ENCODE results near the gene MSRB1. TPM values are rescaled to one million over a fixed set of nuclear protein-coding genes. Genes with fewer than 3 reads are reported as not detected.

Gene MSRB1
- 10 to 100 TPM; 36.8 to 38.6 TPM for total RNA-seq

GRCh38 chr16:1942810-1943726 lies at the start of gene MSRB1:
Gene MSRB1 (minus strand): TSS chr16:1943199. CDS start chr16:1943156, 43 bp downstream.
- DNase-seq, result peak; percentile 100

GRCh38 chr16:1991948-1992703 lies 49.1 kb upstream of the MSRB1 start:
- no peaks in the 10 kb centered on the region for H3K36me3 ChIP-seq (replicated peaks in 1 of 2; ENCODE audit: insufficient read depth in 1 of 2, low read depth in 2 of 2)
- peaks cover 36% of the 10 kb centered on the region for H3K4me1 ChIP-seq
- peaks cover 0 to 19% of the 10 kb centered on the region in 2 donors for H3K27me3 ChIP-seq
- no peak overlapping the region for H3K4me3 ChIP-seq
- H3K9me3 ChIP-seq, result no peaks in the 10 kb centered on the region
- 8 to 50% methylated on average over 2 to 77 of the region's 96 CpGs for WGBS, 2 donors
- DNase-seq (peak; percentile 90 to 95 (median 92)), ATAC-seq (peak; percentile 74)
- TF ChIP-seq CTCF (IDR thresholded peaks at IDR 0.05) (no peak), POLR2A (IDR thresholded peaks at IDR 0.05) (peak in 1 of 3 donors; percentile 14)
- H3K27ac ChIP-seq, result peak overlapping the region in 2 of 4 donors; percentile 17 to 52
- intact Hi-C loops (cut with DNase I), result no loop called here

More at GRCh38 chr16:1942810-1943726, at the start of gene MSRB1:
- intact Hi-C loops (cut with DNase I), result no loop called here
- Histone ChIP-seq H3K9me3 (no peaks in the 10 kb centered on the region), H3K27ac (peak within 1 kb of the TSS; percentile 81 to 95 (median 94)), H3K27me3 (no peaks in the 10 kb centered on the region), H3K4me1 (peaks cover 44% of the 10 kb centered on the region), H3K36me3 (replicated peaks in 1 of 2; ENCODE audit: insufficient read depth in 1 of 2, low read depth in 2 of 2) (peaks cover 4 to 6% of the 10 kb centered on the region in 2 donors), H3K4me3 (peak within 1 kb of the TSS; percentile 63 to 65)
- ATAC-seq, result peak; percentile 81
- 1% methylated on average over 25 to 55 of the region's 77 CpGs for WGBS, 2 donors
- TF ChIP-seq POLR2A (IDR thresholded peaks at IDR 0.05), result peak; percentile 99
- peak in 3 of 7 experiments; percentile 4 to 18 (median 8) for TF ChIP-seq CTCF (IDR thresholded peaks at IDR 0.05)

- intact Hi-C loops (cut with DNase I), result no loop called here
- no peak for DNase-seq
- no peak for ATAC-seq
- peaks cover 36% of the 10 kb centered on the region for H3K4me1 ChIP-seq
- no peak overlapping the region for H3K4me3 ChIP-seq
- 19 to 26% methylated on average over 15 to 22 of the region's 22 CpGs for WGBS, 2 donors
- H3K27ac ChIP-seq, result peak overlapping the region in 2 of 4 donors; percentile 17 to 52
- no peaks in the 10 kb centered on the region for H3K9me3 ChIP-seq
- H3K36me3 ChIP-seq (replicated peaks in 1 of 2; ENCODE audit: insufficient read depth in 1 of 2, low read depth in 2 of 2), result no peaks in the 10 kb centered on the region
- TF ChIP-seq POLR2A (IDR thresholded peaks at IDR 0.05) (no peak), CTCF (IDR thresholded peaks at IDR 0.05) (no peak)
- peaks cover 0 to 19% of the 10 kb centered on the region in 2 donors for H3K27me3 ChIP-seq
Observed at GRCh38 chr16:1991588-1991947, 48.6 kb upstream of the MSRB1 start.

- Histone ChIP-seq H3K36me3 (replicated peaks in 1 of 2; ENCODE audit: insufficient read depth in 1 of 2, low read depth in 2 of 2) (peaks cover 0 to 2% of the 10 kb centered on the region in 2 donors), H3K27me3 (peaks cover 0 to 19% of the 10 kb centered on the region in 2 donors), H3K4me3 (no peak overlapping the region), H3K9me3 (no peaks in the 10 kb centered on the region), H3K27ac (no peak overlapping the region), H3K4me1 (peaks cover 36% of the 10 kb centered on the region)
- 20 to 34% methylated on average over 11 to 18 of the region's 18 CpGs for WGBS, 2 donors
- intact Hi-C loops (cut with DNase I), result no loop called here
- no peak for TF ChIP-seq POLR2A (IDR thresholded peaks at IDR 0.05)
- ATAC-seq (no peak), DNase-seq (no peak)
Observed at GRCh38 chr16:1991135-1991551, 48.1 kb upstream of the MSRB1 start.
